Measurements from ENCODE around the gene APBA1.

GRCh38 chr9:69593301-69593700 lies 78.9 kb downstream of the APBA1 start:
- TF ChIP-seq TAF1 (IDR thresholded peaks at IDR 0.05; ENCODE audit: borderline replicate concordance, low read depth, low read length) = no peak
- no peak for TF ChIP-seq POLR2A (IDR thresholded peaks at IDR 0.05; ENCODE audit: low read depth, low read length)
